Left renal cortex interstitium (tissue), 4 donors: Measurements from ENCODE around the gene TRMO. TPM values are rescaled to one million over a fixed set of nuclear protein-coding genes. Genes with fewer than 3 reads are reported as not detected.

ENCODE experiments used
- DNase-seq, 4 donors: peaks; one replicate each; pipeline ENCODE4 v3.0.0-alpha.2; 2013; ENCODE audit warnings: low read depth in 4 of 4, low spot score in 2 of 4, missing footprints in 1 of 4
- polyA plus RNA-seq, 4 donors: library from polyadenylated mRNA; unstranded; fragments of 120-200 nt; gene quantifications; one replicate each; pipeline ENCODE4 v1.2.1, GENCODE V29; 2013; ENCODE audit not compliant: insufficient read length in 4 of 4

The TRMO gene
- polyA plus RNA-seq, 4 donors, result 19.2 to 22.9 (median 20.6) TPM

DNA sequence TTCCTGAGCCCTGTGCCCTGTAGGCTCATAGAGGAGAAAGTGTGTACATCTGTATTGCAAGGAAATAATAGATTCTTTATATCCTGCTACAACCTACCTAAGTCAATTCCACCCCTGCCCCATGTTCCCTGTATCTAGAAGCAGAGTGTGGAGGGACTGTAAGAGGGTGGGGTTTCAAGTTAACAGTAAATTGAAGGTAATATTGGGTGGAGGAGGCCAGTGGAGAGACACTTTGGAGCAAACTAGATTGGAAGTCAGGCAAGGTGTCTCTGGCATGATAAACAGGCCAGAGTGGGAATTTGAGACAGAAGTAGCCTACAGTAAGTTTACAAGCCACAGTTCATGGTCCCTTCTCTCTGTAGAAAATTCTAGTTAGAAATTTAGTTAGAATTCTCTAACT lies 17.9 kb upstream of the TRMO start:
- DNase-seq, result no peak

DNA sequence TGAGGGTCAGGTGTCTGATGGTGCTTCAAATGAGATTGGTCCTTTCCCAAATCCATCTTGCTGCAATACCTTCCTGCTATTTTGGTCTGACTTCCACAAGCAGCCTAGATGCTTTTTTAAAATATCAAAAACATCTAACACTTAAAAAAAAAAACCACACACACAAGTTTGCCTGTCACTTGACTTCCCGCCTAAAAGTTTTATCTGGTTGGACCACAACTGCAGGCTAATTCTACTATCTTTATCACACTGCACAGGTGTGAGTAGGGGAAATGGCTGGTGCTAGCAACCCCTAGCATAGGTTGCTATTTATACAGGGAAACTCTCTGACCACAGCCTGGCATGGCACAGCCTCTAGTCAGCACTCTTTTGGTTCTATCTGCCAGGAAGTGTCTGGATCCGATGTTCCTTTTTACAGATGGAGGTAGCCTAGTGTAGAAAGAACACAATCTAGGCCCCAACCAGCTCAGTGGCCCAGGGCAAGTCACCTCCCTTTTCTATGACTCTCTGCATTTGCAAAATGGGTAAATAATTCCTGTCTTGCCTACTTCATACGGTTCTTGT lies 15.9 kb upstream of the TRMO start, which contains the start of gene HEMGN:
Gene HEMGN, minus strand, starts transcription at position 92 of the 564 bp plus-strand sequence. Its CDS starts 36 bp downstream, at position 56.
- DNase-seq, result no peak

DNA sequence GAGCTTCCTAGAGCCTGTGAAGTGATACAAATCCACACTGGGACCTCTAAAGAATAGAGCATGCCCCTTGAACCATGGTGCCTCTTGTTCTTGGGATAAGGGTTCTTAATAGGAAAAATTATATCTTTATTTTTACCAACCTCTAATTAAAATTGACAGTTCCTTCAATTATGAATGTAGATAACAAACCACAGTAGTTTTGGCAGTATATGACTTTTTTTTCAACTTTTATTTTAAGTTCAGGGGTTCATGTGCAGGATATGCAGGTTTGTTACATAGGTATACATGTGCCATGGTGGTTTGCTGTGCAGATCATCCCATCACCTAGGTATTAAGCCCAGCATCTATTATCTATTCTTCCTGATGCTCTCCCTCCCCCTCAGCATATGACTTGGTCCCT lies 14.7 kb upstream of the TRMO start:
- no peak for DNase-seq

DNA sequence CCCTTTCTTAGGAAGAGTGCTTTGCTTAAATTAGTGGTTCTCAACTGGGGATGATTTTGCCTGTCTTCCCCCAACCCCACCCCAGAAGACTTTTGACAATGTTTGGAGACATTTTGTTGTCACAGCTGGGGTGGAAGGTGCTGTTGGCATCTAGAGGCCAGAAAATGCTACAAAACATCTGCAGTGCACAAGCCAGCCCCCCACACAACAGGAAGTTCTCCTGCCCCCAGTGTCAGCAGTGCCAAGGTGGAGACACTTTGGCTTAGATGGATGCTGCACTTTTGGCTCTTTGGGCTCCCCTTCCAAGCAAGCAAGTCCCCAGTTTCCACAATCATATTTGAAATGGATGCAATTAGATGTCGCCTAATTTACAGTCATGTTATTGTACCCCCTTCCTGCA lies 13.0 kb upstream of the TRMO start:
- DNase-seq, result no peak

DNA sequence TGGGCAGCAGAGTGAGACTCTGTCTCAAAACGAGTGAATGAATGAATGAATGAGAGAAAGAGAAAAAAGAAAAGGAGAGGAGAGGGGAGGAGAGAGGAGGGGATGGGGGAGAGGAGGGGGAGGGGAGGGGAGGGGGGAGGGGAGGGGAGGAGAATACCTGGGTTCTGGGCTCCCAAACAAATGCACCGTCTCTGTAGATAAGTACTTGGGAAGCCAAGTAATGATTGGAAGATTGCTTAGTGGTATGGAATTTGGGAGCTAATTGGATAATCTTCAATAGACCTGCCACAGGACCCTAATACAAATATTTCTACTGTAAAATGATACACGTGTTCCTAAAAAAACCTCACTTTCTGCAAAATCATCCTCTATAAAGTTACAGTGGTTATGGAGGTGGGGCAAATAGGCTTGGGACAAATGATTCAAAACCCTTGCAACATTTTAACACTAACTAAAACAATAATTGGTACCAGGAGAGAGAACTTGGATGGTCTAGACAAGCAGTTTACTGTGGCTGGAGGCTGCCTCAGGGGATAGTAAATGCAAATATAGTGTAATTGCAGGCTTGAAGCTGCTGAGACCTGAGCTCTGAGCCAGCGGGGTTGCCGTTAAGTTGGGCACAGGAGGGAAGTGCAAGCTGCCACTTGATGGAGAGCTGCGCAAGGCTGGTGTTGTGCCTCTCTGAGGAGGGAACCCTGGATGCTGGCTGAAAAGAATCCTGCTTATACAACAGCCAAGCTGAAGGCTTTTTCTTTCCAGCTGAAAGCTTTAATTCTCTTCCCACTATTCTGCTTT lies 12.2 kb upstream of the TRMO start:
- no peak for DNase-seq

DNA sequence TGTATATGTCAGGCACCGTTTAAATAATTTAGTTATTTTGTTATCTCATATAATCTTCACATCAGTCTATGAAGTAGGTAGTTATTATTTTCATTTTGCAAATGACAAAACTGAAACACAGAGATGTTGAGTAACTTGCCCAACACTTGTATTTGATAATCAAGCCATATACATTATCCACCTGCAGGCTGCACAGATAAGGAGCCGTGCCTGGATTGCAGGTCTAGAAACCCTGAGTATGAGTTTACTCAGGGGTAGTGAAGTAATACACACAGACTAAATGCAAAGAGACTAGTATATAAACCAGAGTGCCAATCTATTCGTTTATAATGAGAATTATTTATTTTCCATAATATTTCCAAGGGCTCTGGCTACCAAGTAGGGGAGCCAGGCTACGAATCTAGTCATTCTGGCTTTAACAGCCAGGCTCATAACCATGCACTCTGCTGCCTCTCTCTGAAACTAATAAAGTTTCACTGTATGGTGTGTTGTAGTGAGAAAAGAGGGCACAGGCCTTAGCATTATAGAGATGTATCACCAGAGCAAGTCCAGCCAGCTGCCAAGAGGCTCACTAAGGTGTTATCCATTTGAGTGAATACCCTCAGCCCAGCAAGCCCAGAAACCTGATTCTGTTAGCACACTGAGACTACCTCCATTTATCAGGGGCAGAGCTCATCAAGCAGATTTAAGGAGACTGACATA lies 11.1 kb upstream of the TRMO start:
- no peak for DNase-seq

DNA sequence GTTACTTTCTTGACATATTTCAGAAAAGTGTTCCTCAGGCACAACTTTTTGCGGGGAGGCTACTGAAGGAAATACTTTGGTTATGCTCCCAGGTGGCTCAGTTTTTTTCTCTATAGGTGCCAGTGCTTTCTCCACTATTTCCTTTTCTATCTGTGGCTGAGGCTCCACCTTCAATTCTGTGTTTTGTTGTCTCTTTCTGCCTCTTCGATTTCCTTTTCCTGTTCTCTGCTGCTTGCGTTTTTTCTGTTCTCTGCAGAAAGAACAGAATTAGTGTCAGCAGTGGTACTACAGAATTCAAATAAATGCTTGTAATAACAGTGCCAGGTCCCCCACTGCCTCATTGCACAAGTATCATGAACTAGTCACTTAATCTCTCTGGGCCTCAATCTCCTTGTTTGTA lies 8.7 kb upstream of the TRMO start:
- no peak for DNase-seq

DNA sequence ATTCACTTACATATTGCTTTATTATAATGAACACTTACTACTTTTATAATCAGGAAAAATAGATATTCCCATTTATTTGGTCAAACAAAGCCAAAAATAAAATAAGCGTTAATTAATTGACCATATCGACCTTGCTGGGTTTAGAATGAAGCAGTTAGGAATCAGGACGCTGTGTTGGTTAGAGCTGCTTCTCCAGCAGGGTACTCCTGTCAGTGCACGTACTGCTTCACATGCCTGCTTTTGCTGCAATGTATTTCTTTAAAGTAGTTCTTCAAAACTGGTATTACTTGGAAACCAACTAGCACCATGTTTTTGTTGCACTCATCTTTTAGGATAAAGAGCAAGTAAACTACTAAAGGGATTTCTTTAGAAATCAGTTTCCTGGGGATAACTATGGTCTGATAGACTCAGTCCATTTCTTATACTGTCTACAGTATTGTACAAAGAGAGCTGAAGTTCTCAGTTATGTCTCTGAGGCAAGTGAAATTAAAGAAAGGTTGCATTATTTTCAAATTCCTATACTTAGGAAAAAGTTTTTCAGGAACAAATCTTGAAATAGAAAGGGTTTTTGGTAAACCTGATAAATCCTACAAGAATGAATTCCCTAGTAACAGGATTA lies 6.8 kb upstream of the TRMO start:
- DNase-seq, result no peak

DNA sequence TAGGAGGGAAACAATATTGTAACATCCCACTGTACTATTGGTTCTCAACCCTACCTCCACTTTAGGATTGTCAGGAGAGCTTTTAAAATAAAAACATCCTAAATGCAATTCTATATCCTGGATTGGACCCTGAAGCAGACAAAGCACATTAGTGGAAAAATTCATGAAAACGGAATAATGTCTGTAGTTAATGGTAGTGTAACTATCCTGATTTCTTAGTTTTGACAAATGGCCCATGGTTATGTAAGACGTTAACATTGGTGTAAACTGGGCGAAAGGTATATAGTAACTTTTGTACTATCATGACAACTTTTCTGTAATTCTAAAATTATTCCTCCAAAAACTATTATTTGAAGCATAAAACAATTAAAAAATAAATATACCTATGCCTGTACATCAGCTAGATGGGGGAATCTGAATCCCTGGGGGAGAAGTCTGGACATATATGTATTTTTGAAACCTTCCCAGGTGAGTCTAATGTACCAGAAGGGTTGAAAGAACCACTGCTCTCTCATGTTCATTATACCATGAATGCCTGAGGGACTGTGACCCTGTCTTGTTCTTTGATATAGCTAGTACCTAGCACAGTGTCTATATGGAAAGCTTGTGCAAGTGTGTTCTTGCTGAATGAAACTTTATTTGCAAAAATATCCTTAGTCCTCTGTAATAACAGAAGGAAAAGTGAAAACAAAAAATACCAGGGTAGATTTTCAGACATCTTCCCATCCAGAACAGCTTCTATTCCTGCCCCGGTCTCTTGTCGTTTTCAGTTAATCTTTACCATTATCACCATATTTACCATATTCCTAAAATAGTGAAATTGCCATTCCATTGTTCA lies 3.4 kb upstream of the TRMO start:
- no peak for DNase-seq

DNA sequence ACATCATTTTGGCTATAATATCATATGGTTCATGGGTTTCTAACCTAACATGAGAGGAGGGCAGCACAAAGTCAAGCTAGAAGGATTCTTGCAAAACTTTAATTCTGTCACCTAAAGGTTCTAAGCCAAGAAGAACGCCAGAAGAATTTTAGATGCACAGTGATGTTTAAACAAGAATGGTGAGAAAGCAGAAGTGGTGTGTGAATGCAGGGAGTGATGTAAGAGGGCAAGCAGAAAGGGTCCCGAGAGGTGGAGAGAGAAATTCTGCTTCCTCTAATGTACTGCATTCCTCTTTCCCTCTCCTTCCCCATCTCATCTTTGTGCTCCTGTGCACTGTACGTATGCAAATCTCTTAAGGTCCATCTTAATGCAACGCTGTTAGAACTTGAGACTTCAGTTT lies 2.1 kb upstream of the TRMO start:
- no peak for DNase-seq

DNA sequence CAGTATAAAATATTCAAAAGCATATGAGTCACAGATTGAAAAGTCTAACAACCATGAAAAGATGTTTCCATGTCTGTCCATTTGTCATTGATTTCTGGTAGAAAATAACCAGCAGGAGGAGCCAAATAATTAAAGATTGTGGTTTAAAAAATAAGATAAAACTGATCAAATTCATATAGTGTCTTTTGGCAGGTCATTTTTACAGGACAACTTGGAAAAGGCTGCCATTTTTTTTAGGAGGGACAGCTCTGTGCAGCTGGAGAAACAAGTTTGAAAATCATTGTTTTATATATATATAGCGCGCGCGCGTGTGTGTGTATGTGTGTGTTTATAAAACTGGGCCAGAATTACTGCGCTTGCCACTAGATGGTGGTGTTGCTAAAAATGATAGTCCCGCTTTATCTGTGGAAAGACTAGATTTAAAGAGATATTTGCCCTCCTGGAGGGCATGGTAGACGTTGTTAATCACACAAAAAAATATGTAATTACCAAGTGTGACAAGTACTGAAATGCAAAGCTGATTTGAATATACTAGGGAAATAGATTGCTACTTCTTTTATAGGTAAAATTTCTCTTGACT lies 1.3 kb upstream of the TRMO start:
- DNase-seq, result peak in 2 of 4 donors; percentile 54 to 76

DNA sequence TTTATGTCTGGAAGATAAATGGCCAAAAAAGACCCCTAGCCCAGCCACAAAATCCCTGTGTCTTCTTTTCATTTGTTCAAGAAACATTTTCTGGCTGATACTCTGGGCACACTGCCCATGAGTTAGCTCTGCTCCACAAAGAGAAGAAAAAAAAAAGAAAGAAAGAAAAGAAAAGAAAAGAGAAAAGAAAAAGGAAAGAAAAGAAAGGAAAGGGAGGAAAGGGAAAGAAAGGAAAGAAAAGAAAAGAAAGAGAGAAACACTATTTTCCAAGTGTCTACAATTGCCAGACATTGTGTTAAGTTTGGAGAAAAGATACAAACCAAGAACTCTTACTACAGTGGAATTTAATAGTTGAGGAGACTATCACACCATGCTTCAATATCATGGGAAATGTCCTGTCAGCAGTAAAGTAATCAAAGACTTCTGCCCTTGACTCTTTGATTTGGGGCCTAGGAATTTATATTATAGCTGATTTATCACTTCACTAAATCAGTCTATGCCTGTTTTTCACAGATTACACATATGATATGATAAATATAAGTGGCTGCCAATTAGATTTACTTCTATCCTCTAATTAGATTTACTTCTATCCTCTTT lies 3.0 kb downstream of the TRMO start:
- DNase-seq, result no peak

DNA sequence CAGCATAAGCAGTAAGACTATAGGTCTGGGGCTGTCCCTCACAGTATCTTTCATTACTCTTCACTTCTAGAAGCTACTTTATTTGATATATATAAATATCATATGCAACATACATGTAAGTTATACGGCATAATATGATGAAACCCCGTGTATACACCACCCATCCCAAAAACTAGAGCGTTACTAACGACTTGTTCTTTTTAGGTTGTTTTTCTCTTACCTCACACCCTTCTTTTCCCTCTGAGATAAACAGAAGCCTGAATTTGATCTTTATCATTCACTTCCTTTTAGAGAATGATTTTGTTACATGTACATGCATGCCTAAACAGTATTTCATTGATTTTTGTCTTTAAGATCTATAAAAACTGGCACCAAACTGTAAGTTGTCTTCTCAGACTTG lies 3.7 kb downstream of the TRMO start:
- DNase-seq, result no peak

DNA sequence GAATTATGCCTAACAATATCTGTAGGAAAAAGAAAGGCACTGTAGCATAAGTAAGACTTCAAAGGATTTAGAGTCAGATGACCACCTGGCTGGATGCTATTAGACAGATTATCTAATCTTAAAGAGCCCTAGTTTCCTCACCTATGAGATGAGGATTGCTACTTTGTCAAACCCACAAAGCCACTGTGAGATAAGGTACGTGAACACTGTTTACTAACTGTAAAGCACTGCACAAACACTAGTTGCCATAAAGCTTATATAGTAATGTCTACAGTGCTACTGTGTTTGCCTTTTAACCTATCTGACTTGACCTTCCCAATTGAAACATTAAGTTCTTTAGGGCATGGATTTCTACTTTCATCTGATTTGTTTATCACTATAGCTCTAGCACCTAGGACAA lies 10.3 kb downstream of the TRMO start:
- no peak for DNase-seq

DNA sequence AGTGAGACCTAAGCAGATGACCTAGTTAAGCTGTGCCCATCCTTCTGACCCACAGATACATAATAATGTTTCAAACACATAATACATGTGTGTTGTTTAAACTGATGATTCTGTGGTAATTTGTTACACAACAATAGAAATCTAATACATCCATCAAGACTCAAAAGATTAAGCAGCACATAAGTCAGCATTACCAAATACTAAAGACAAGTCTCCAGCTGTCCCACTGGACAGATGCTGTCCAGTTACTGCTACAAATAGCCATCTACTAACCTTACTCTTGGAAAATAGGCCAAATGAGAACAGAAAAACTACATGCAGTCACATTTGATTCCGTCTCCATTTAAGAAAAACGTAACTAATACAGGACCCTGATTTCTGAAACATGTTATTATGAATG lies 10.8 kb downstream of the TRMO start:
- DNase-seq, result no peak

DNA sequence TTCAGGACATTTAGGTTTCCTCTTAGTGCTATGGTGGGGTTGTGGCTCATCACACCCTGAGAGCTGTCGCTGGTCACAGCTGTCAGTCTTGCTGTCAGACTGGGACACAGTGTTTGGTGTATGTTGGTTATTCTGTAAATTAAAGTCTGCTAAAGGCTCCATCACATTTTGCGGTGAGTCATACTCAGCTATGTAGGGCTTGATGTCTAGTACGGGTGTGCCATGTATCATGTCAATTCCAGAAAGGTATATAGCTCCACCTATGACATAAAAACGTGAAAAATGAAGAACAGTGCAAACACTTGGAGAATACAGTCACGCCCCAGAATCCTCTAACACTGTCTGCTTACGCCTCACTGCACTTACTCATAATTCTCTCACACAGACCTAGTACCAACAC lies 11.9 kb downstream of the TRMO start:
- DNase-seq, result no peak

DNA sequence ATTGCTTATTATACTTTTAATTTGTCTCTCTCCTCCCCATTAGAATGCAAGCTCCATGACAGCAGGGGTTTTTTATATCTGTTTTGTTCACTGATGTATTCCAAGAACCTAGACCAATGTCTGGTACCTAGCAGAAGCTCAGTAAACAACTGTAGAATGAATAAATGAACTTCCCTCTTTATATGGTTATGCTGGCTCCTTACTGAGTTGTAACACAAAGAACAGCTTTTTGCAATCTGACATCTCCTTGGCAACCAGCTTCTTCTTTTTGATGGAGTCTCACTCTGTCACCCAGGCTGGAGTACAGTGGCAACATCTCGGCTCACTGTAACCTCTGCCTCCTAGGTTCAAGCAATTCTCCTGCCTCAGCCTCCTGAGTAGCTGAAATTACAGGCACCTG lies 13.6 kb downstream of the TRMO start:
- DNase-seq, result no peak

DNA sequence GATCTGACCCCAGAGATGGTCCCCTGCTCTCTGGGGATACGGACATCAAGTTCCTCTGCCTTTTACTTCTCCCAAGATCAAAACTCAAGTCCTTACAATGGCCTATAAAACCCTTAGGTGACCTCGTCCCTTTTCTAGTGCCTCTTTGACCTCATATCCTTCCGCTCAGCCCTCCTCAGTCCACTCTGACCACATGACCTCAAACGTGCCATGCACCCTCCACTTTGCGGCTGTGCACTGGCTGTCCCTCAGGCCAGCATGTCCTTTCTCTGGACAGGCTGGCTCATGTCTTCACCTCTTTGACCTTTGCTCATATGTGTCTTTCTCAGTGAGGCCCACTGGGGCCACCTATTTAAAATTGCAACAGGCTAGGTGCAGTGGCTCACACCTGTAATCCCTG lies 14.7 kb downstream of the TRMO start:
- no peak for DNase-seq

DNA sequence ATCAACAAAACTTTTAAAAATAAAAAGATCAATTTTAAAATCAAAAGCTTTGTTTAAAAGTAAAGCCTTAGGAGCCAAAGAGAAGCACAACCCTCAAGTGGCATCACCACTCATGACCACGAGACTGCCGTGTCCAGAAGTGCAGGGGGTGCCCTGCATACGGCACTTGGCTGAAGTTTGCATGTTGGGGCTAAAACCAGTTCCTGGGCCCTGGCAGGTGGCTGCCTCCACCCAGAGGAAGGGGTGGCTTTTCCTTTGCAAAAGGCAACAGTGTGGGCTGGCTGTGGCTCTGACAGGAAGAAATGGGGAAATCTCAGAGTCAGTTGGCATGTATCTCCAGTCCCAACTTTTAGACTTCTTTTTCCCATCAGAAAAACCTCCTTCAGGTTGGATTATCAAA lies 15.3 kb downstream of the TRMO start:
- DNase-seq, result no peak
